Trophoblast cell (in vitro differentiated cells and primary cell): ENCODE results near the gene ING2.

Source experiments
- DNase-seq, 2 donors: peaks; one replicate each; pipeline ENCODE4 v3.0.0-alpha.2; 2016
- H2AFZ ChIP-seq: 2 replicates; pipeline ENCODE4 v1.6.1; 2013; ENCODE audit warnings: low read length, moderate library complexity, mild to moderate bottlenecking; ENCODE audit not compliant: insufficient read depth, poor library complexity
- H2AK5ac ChIP-seq: 2 replicates; pipeline ENCODE4 v1.6.1; 2013; ENCODE audit warnings: mild to moderate bottlenecking, low read length
- H2BK120ac ChIP-seq: 2 replicates; pipeline ENCODE4 v1.6.1; 2013; ENCODE audit warnings: low read length, mild to moderate bottlenecking, moderate library complexity; ENCODE audit not compliant: insufficient read depth, poor library complexity
- H2BK12ac ChIP-seq: 2 replicates; pipeline ENCODE4 v1.6.1; 2013; ENCODE audit warnings: mild to moderate bottlenecking, low read length, moderate library complexity
- H2BK5ac ChIP-seq: 2 replicates; pipeline ENCODE4 v1.6.1; 2013; ENCODE audit warnings: low read length, low read depth, moderate library complexity, mild to moderate bottlenecking; ENCODE audit not compliant: poor library complexity
- H3K14ac ChIP-seq: 2 replicates; pipeline ENCODE4 v1.6.1; 2013; ENCODE audit warnings: mild to moderate bottlenecking, low read length
- H3K18ac ChIP-seq: 2 replicates; pipeline ENCODE4 v1.6.1; 2013; ENCODE audit warnings: mild to moderate bottlenecking, low read length
- H3K23ac ChIP-seq: 2 replicates; pipeline ENCODE4 v1.6.1; 2013; ENCODE audit warnings: low read length
- H3K27ac ChIP-seq: 2 replicates; pipeline ENCODE4 v1.5.1; 2013; ENCODE audit warnings: low read depth, mild to moderate bottlenecking, inconsistent platforms, low read length, moderate library complexity
- H3K27me3 ChIP-seq: 2 replicates; pipeline ENCODE4 v1.6.1; 2013; ENCODE audit warnings: inconsistent platforms, mild to moderate bottlenecking, low read length, moderate library complexity; ENCODE audit not compliant: insufficient read depth
- H3K36me3 ChIP-seq, 2 experiments: 1 replicate in 1 of 2; 2 replicates in 1 of 2; pipeline ENCODE4 v1.6.1; 2013; ENCODE audit warnings: low read length in 2 of 2, mild to moderate bottlenecking in 2 of 2, moderate library complexity in 1 of 2; ENCODE audit not compliant: insufficient read depth in 2 of 2, control insufficient read depth in 1 of 2
- H3K4ac ChIP-seq: 2 replicates; pipeline ENCODE4 v1.6.1; 2013; ENCODE audit warnings: low read depth, mild to moderate bottlenecking, low read length, moderate library complexity
- H3K4me1 ChIP-seq, 2 experiments: 1 replicate in 1 of 2; 2 replicates in 1 of 2; pipeline ENCODE4 v1.6.1; 2013; ENCODE audit warnings: low read length in 2 of 2, mild to moderate bottlenecking in 2 of 2, moderate library complexity in 1 of 2; ENCODE audit not compliant: insufficient read depth in 2 of 2, control insufficient read depth in 1 of 2
- H3K4me2 ChIP-seq: 2 replicates; pipeline ENCODE4 v1.6.1; 2013; ENCODE audit warnings: inconsistent platforms, mild to moderate bottlenecking, low read length, moderate library complexity
- H3K4me3 ChIP-seq: 2 replicates; pipeline ENCODE4 v1.5.1; 2013; ENCODE audit warnings: mild to moderate bottlenecking, low read depth, low read length, inconsistent platforms
- H3K79me1 ChIP-seq: one replicate; pipeline ENCODE4 v1.6.1; 2013; ENCODE audit warnings: low read length
- H3K79me2 ChIP-seq: 2 replicates; pipeline ENCODE4 v1.6.1; 2013; ENCODE audit warnings: low read length, mild to moderate bottlenecking; ENCODE audit not compliant: control insufficient read depth, insufficient read depth, poor library complexity
- H3K9ac ChIP-seq: 2 replicates; pipeline ENCODE4 v1.6.1; 2013; ENCODE audit warnings: mild to moderate bottlenecking, low read length
- H3K9me3 ChIP-seq: 2 replicates; pipeline ENCODE4 v1.6.1; 2013; ENCODE audit warnings: low read depth, mild to moderate bottlenecking, control low read depth, inconsistent platforms, low read length; ENCODE audit not compliant: insufficient read depth
- H4K12ac ChIP-seq: 2 replicates; pipeline ENCODE4 v1.6.1; 2013; ENCODE audit warnings: low read depth, mild to moderate bottlenecking, low read length, moderate library complexity
- H4K8ac ChIP-seq: 2 replicates; pipeline ENCODE4 v1.6.1; 2013; ENCODE audit warnings: low read depth, mild to moderate bottlenecking, low read length, moderate library complexity
- H4K91ac ChIP-seq: one replicate; pipeline ENCODE4 v1.6.1; 2013; ENCODE audit warnings: low read depth, mild to moderate bottlenecking, low read length, moderate library complexity
- WGBS: extraction: QIAGEN DNeasy Blood & Tissue Kit; methylation state at CpG from one replicate; pipeline ENCODE4 v1.1.7; 2013; ENCODE audit warnings: missing lambda C conversion rate; ENCODE audit not compliant: insufficient read length, insufficient coverage; ENCODE audit errors: extremely low coverage; 5-methylcytosine and 5-hydroxymethylcytosine counted together

ING2 gene

DNA sequence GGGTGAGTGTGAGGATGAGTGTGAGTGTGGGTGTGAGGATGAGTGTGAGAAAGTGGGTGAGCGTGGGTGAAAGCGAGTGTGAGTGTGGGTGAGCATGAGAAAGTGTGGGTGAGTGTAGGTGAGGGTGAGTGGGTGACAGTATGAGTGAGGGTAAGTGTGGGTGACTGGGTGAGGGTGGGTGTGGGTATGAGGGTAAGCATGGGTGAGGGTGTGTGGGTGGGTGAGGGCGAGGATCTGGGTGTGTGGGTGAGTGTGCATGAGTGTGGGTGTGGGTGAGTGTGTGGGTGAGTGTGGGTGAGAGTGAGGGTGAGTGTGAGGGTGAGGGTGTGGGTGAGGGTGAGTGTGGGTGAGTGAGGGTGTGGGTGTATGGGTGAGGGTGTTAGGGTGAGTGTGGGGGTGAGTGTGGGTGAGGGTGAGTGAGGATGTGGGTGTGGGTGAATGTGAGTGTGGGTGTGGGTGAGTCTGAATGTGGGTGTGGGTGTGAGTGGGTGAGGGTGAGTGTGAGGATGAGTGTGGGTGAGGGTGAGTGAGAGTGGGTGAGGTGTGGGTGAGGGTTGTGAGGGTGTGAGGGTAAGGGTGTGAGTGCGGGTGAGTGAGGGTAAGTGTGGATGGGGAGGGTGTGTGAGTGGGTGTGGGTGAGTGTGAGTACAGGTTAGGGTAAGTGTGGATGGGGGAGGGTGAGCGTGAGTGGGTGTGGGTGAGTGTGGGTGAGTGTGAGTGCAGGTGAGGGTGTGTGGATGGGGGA is 48.9 kb downstream of the ING2 start:
- H3K14ac ChIP-seq, result no peak overlapping the region
- no peak overlapping the region for H3K4ac ChIP-seq
- H2BK5ac ChIP-seq, result no peak overlapping the region
- no peaks in the 10 kb centered on the region for H3K79me2 ChIP-seq
- no peak overlapping the region for H4K12ac ChIP-seq
- WGBS, result 94% methylated on average over 4 of the region's 5 CpGs
- DNase-seq, result no peak
- H3K4me3 ChIP-seq, result no peak overlapping the region
- H4K91ac ChIP-seq, result no peak overlapping the region
- H2AFZ ChIP-seq, result no peak overlapping the region
- H4K8ac ChIP-seq, result no peak overlapping the region
- H3K4me2 ChIP-seq, result no peak overlapping the region
- H3K9me3 ChIP-seq, result peaks cover 3% of the 10 kb centered on the region
- no peak overlapping the region for H2AK5ac ChIP-seq
- no peaks in the 10 kb centered on the region for H3K27me3 ChIP-seq
- no peaks in the 10 kb centered on the region for H3K36me3 ChIP-seq
- no peak overlapping the region for H3K18ac ChIP-seq
- no peak overlapping the region for H2BK120ac ChIP-seq
- H3K4me1 ChIP-seq, result no peaks in the 10 kb centered on the region
- H2BK12ac ChIP-seq, result no peak overlapping the region
- H3K23ac ChIP-seq, result no peak overlapping the region
- H3K9ac ChIP-seq, result no peak overlapping the region
- no peaks in the 10 kb centered on the region for H3K79me1 ChIP-seq
- H3K27ac ChIP-seq, result no peak overlapping the region

GRCh38 chr4:183554346-183554686 is 49.5 kb downstream of the ING2 start:
- Histone ChIP-seq H3K14ac (no peak overlapping the region), H3K79me2 (no peaks in the 10 kb centered on the region), H3K36me3 (no peaks in the 10 kb centered on the region), H2BK12ac (no peak overlapping the region), H3K18ac (no peak overlapping the region), H3K27me3 (no peaks in the 10 kb centered on the region), H3K27ac (no peak overlapping the region), H3K79me1 (no peaks in the 10 kb centered on the region), H2AK5ac (no peak overlapping the region), H3K23ac (no peak overlapping the region), H4K8ac (no peak overlapping the region), H4K91ac (no peak overlapping the region), H3K4me2 (no peak overlapping the region), H2BK120ac (no peak overlapping the region), H3K9me3 (peaks cover 3% of the 10 kb centered on the region), H4K12ac (no peak overlapping the region), H3K4me3 (no peak overlapping the region), H2BK5ac (no peak overlapping the region), H2AFZ (no peak overlapping the region), H3K4ac (no peak overlapping the region), H3K4me1 (no peaks in the 10 kb centered on the region), H3K9ac (no peak overlapping the region)
- WGBS, result 100% methylated on average over 1 of the region's 6 CpGs
- no peak for DNase-seq

DNA sequence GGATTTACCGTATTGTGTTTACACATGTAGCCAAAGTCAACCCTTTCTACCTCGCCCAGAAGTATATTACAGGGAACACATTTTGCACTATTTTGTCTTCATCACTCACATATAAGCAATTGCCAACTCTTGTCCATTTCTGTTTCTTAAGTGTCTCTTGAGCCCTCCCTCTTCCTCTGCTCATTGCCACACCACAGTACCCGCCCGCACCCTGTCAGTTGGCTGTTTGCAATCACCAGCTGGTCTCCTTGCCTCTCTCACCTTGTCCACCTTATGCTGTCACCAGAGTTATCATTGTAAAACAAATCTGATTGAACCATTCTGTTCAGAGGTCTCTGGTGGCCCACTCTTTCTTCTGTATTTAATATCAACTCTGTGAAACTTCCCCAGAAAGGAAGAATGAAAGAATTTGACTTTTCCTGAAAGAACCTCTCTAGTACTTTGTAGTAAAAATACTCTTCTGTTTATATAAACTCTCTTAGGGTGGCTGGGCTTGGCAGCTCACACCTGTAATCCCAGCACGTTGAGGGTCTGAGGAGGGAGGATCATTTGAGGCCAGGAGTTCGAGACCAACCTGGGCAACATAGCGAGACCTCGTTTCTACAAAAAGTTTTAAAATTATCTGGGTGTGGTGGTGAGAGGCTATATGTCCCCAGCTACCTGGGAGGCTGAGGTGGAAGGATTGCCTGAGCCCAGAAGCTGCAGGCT is 50.2 kb downstream of the ING2 start:
- Histone ChIP-seq H3K27me3 (no peaks in the 10 kb centered on the region), H2AK5ac (no peak overlapping the region), H3K4ac (no peak overlapping the region), H3K9ac (no peak overlapping the region), H4K8ac (no peak overlapping the region), H3K14ac (no peak overlapping the region), H2BK12ac (no peak overlapping the region), H3K27ac (no peak overlapping the region), H3K79me1 (no peaks in the 10 kb centered on the region), H3K18ac (no peak overlapping the region), H3K36me3 (no peaks in the 10 kb centered on the region), H3K4me2 (no peak overlapping the region), H3K4me3 (no peak overlapping the region), H3K4me1 (no peaks in the 10 kb centered on the region), H3K9me3 (peaks cover 3% of the 10 kb centered on the region), H3K23ac (no peak overlapping the region), H4K12ac (no peak overlapping the region), H2BK120ac (no peak overlapping the region), H4K91ac (no peak overlapping the region), H2AFZ (no peak overlapping the region), H2BK5ac (no peak overlapping the region), H3K79me2 (no peaks in the 10 kb centered on the region)
- DNase-seq, result peak; percentile 20 to 45
- WGBS, result no CpG with 5 or more reads among the region's 8 CpGs

DNA sequence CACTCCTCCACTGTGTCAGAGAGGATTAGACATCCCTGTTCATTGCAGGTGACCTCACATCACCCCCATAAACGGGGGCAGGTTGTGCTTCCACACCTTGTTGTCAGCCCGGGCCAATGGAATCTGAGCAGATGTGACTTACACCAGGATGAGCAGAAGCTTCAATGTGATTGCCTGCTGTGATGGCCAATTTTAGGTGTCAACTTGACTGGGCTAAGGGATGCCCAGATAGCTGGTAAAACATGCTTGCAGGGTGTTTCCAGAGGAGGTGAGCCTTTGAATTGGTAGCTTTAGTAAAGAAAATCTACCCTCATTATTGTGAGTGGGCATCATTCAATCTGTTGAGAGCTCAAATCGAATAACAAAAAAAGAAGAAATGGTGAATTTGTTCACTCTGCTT is 52.1 kb downstream of the ING2 start:
- H3K4me2 ChIP-seq, result no peak overlapping the region
- no peaks in the 10 kb centered on the region for H3K79me2 ChIP-seq
- H3K27me3 ChIP-seq, result no peaks in the 10 kb centered on the region
- no peak overlapping the region for H3K18ac ChIP-seq
- no CpG with 5 or more reads among the region's 3 CpGs for WGBS
- H3K4me1 ChIP-seq, result no peaks in the 10 kb centered on the region
- H3K79me1 ChIP-seq, result no peaks in the 10 kb centered on the region
- no peak overlapping the region for H4K8ac ChIP-seq
- no peak overlapping the region for H2AFZ ChIP-seq
- DNase-seq, result no peak
- H2AK5ac ChIP-seq, result no peak overlapping the region
- H3K9me3 ChIP-seq, result peaks cover 3% of the 10 kb centered on the region
- H3K9ac ChIP-seq, result no peak overlapping the region
- H3K4me3 ChIP-seq, result no peak overlapping the region
- no peak overlapping the region for H3K23ac ChIP-seq
- no peaks in the 10 kb centered on the region for H3K36me3 ChIP-seq
- H3K27ac ChIP-seq, result no peak overlapping the region
- H2BK12ac ChIP-seq, result no peak overlapping the region
- H2BK5ac ChIP-seq, result no peak overlapping the region
- no peak overlapping the region for H3K14ac ChIP-seq
- H2BK120ac ChIP-seq, result no peak overlapping the region
- H4K91ac ChIP-seq, result no peak overlapping the region
- no peak overlapping the region for H4K12ac ChIP-seq
- no peak overlapping the region for H3K4ac ChIP-seq
